ENCODE data around the gene PEAK3.

The PEAK3 gene

GRCh38 chr19:2306971-2307370 is 25.0 kb upstream of the PEAK3 start:
- TF ChIP-seq, protein P1, sequence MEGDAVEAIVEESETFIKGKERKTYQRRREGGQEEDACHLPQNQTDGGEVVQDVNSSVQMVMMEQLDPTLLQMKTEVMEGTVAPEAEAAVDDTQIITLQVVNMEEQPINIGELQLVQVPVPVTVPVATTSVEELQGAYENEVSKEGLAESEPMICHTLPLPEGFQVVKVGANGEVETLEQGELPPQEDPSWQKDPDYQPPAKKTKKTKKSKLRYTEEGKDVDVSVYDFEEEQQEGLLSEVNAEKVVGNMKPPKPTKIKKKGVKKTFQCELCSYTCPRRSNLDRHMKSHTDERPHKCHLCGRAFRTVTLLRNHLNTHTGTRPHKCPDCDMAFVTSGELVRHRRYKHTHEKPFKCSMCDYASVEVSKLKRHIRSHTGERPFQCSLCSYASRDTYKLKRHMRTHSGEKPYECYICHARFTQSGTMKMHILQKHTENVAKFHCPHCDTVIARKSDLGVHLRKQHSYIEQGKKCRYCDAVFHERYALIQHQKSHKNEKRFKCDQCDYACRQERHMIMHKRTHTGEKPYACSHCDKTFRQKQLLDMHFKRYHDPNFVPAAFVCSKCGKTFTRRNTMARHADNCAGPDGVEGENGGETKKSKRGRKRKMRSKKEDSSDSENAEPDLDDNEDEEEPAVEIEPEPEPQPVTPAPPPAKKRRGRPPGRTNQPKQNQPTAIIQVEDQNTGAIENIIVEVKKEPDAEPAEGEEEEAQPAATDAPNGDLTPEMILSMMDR (IDR thresholded peaks at IDR 0.05; ENCODE audit: control insufficient read depth, extremely low read depth, insufficient read depth), result no peak

DNA sequence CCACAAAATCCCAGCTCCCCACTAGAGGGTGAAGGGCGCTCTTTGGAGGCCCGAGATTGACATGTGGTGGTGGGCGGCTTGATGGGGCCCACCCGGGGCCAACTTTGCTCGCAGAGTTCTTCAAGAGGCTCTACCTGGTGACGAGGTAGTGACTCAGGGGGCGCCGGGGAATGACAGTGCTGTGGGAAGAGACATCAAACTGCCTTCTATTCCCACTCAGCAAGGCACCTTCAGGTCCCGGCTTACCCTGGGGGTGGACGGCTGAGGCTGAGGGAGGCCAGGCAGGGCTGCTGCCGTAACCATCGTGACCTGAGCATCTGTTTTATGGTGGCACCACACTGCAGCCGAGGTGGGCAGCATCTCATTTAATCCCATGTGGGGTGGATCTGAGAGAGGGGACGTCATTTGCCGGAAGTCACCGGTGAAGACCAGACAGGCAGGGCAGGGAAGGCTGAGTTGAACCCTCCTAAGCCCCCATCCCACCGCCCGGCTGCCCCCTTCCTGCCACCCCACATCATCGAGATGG is 24.4 kb upstream of the PEAK3 start:
- H3K4me3 ChIP-seq (ENCODE audit: low read depth, low read length), result no peak overlapping the region
- TF ChIP-seq, protein P1 (IDR thresholded peaks at IDR 0.05; ENCODE audit: control insufficient read depth, extremely low read depth, insufficient read depth), result no peak
- DNase-seq (ENCODE audit: low read depth), result no peak

More at GRCh38 chr19:2306971-2307370, 25.0 kb upstream of the PEAK3 start:
- no peak for DNase-seq (ENCODE audit: low read depth)
- no peak overlapping the region for H3K4me3 ChIP-seq (ENCODE audit: low read depth, low read length)

- H3K4me3 ChIP-seq (ENCODE audit: low read depth, low read length), result no peak overlapping the region
- TF ChIP-seq, protein P1 (IDR thresholded peaks at IDR 0.05; ENCODE audit: control insufficient read depth, extremely low read depth, insufficient read depth), result no peak
- DNase-seq (ENCODE audit: low read depth), result no peak
Measured at GRCh38 chr19:2305452-2306280, 23.7 kb upstream of the PEAK3 start.

GRCh38 chr19:2303211-2303798 is 21.3 kb upstream of the PEAK3 start:
- no peak overlapping the region for H3K4me3 ChIP-seq (ENCODE audit: low read depth, low read length)
- TF ChIP-seq, protein P1 (IDR thresholded peaks at IDR 0.05; ENCODE audit: control insufficient read depth, extremely low read depth, insufficient read depth), result no peak
- DNase-seq (ENCODE audit: low read depth), result no peak

GRCh38 chr19:2302319-2303210 is 20.6 kb upstream of the PEAK3 start:
- DNase-seq (ENCODE audit: low read depth), result no peak
- TF ChIP-seq, protein P1 (IDR thresholded peaks at IDR 0.05; ENCODE audit: control insufficient read depth, extremely low read depth, insufficient read depth), result no peak
- H3K4me3 ChIP-seq (ENCODE audit: low read depth, low read length), result no peak overlapping the region

DNA sequence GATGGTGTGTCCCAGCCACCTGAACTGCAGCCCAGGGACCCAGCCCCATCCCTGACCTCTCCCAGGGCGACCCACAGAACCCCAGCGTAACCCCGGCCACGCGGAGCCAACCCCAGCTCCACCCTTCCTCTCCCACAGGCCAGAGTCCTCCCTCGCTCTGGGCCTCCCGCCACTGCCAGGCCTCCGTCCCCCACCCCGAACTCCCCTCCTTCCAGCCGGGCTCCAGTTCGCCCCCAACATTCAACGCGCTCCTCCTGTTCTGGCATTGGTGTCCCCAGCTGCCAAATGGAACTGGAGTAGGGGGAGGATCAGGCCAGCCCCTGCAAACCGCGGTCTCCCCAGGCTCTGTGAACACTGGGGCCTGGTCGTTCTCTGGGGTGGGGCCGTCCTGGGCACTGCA is 18.6 kb upstream of the PEAK3 start:
- DNase-seq (ENCODE audit: low read depth), result no peak
- H3K4me3 ChIP-seq (ENCODE audit: low read depth, low read length), result no peak overlapping the region
- TF ChIP-seq, protein P1 (IDR thresholded peaks at IDR 0.05; ENCODE audit: control insufficient read depth, extremely low read depth, insufficient read depth), result no peak

All from LNCaP clone FGC (cell line).